Umbilical cord (tissue), 2 donors: ENCODE results near the gene BRAT1. TPM values are rescaled to one million over a fixed set of nuclear protein-coding genes. Genes with fewer than 3 reads are reported as not detected.
A peak's percentile ranks its signal among the peaks of the same experiment; 100 is the strongest.

Experiments used
- DNase-seq: peaks from one replicate; pipeline ENCODE4 v3.0.0-alpha.2; 2015; ENCODE audit warnings: low spot score
- total RNA-seq: library from RNA; depleted of rRNA; stranded (reverse); fragments of >200 nt; gene quantifications from one replicate; pipeline ENCODE4 v1.2.3, GENCODE V29; 2014; ENCODE audit warnings: low replicate concordance; ENCODE audit not compliant: insufficient read depth

BRAT1 gene
- total RNA-seq, 1 donor from 2014 or later = 12.5 TPM

- DNase-seq = no peak
Measured at GRCh38 chr7:2585446-2585845, 30.1 kb upstream of the BRAT1 start.

GRCh38 chr7:2583798-2584580, 28.7 kb upstream of the BRAT1 start:
- no peak for DNase-seq

DNA sequence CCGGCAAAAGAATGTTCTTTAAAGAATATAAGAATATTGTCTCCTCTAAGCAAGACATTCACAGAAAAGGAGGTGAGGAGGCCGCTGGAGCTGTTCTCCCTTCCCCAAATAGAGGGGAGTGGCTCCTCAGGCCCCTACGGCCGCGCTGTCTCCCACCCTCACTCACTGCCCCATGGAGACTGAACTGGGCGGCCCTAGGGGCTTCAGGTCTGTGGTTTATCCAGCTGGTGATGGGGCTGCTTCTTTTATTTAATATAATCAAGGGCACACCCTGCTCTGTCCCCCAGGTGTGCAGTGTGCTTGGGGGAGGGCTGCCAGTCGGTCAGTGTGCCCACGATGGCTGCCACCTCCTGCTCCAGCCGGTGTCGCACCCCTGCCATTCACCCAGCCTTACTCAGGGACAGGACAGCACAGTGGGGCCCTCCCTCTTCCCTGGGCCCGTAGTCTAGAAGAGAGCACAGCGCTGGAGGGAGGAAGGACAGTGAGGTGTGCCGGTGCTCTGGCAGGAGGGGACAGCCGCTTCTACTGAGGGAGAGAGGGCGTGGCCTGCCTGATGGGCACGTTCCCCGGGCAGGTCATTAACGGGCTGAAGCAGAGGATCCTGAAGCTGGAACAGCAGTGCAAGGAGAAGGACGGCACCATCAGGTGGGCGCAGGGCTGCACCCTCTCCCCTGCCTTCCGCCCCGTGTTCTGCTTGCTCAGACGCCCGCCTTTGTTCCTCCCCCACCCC, 26.8 kb upstream of the BRAT1 start:
- no peak for DNase-seq

DNA sequence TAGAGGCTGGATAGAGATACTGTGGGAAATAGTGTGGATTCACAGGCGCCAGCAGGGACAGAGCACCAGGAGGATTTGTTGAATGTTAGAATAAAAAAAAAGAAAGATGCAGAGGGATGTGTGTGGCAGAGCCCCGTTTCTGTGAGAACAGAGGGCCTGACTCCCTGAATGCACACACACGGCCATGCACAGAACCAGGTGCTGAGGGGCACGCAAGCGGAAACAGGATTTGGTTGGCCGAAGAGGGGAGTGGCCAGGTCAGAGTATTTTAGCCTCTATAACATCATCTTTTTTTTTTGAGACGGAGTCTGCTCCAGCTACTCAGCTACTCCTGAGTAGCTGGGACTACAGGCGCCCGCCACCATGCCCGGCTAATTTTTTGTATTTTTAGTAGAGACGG, 25.3 kb upstream of the BRAT1 start:
- no peak for DNase-seq

GRCh38 chr7:2577914-2578680, 22.8 kb upstream of the BRAT1 start:
- DNase-seq = no peak

GRCh38 chr7:2576742-2577491, 21.6 kb upstream of the BRAT1 start:
- no peak for DNase-seq

GRCh38 chr7:2575733-2576340, 20.5 kb upstream of the BRAT1 start:
- no peak for DNase-seq

DNA sequence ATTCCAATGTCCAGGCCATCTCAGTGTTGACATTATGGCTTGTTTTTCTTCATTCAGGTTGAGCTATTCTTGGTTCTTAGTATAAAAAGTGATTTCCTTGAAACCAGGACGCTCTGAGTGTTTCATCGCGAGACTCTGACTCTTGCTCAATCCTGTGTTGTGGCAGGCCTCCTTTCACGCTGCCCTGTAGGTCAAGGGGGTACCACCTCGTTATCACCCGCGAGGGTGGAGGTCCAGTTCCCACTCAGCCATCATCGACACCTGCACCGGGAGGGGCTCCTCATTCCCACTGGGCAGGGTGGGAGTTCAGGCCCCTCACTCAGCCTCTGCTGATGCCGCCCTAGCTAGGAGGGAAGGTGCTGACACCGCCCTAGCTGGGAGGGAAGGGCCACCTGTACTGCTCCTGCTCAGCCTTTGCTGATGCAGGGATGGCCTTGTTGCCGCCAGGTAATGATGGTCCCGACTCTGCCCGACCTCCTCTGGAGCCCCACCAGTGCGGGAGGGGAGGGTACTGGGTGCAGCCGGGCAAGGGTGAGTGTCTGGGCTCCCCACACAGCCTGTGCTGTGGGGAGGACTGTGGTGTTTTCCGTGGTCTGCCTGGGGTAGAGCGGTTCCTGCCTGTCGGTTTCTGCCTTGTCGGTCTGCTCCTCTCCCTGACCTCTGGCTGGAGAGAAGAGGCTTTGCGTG, 19.9 kb upstream of the BRAT1 start:
- DNase-seq = no peak

- DNase-seq = no peak
Measured at GRCh38 chr7:2573761-2574160, 18.4 kb upstream of the BRAT1 start.

- DNase-seq = no peak
Measured at GRCh38 chr7:2572101-2572842, 16.9 kb upstream of the BRAT1 start.

DNA sequence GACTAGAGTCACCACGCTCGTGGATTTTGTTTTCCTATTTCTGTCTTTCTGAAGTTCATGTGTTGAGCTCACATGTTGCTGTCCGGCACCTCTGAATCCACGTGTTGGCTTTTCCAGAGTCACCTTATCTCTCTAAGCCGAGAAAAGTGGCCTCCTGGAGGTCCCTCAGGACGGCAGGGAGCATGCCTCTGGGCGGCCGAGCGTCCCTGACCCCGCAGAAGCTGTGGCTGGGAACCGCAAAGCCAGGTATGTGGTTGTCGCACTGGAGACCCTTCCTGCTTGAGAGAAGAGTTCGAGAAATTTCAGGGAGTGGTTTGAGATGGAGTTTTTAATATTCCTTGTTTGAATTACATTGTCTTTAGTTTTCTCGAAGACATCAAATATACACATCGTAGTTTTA, 16.1 kb upstream of the BRAT1 start:
- DNase-seq = no peak

GRCh38 chr7:2570021-2570420, 14.7 kb upstream of the BRAT1 start:
- DNase-seq = no peak

DNA sequence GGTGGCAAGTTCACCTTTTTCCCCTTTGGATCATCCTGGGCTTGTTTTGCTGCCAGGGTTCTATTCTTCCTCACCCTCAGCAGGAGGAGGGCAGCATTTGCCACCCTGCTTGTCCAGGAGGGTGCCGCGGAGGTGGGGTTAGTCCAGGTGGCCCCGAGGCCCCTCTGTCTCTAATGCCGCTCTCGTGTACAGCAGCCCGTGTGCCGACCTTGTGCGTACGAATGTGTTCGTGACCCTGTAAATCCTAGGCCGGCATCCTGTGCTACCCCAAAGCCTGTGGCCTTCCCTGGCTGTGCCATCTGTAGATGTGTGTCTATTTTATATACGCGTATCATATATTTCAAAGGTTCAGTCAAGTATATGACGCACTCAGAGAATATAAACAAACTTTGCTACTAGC, 14.1 kb upstream of the BRAT1 start:
- DNase-seq = no peak

- DNase-seq = no peak
Measured at GRCh38 chr7:2568521-2569223, 13.3 kb upstream of the BRAT1 start.

DNA sequence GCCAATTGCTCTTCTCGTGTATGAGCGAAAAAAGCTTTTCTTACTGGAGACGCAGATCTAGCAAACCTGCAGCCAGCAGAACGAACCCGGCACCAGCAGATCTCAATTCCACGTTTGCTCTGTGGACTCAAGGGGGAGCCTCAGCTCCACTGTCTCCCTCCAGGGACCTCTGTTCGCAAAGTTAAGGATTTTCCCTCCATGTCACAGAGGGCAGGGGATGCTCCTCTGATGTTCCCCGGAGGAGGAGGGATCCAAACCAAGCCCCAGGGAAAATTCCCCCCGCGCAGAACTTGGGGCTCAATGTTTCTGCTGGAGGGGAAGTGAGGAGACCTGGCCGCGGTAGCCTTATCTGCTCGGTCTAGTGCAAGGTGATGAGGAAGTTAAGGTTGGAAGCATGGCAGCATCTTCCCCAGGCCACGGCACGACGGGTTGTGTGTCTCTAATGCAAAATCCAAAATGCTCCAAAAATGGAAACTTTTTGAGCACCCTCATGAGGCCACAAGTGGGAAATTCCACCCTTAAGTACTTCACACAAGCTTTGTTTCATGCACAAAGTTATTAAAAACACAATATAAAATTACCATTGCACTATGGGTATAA, 12.5 kb upstream of the BRAT1 start:
- DNase-seq = peak; percentile 69

GRCh38 chr7:2566890-2567678, 11.8 kb upstream of the BRAT1 start:
- DNase-seq = no peak

DNA sequence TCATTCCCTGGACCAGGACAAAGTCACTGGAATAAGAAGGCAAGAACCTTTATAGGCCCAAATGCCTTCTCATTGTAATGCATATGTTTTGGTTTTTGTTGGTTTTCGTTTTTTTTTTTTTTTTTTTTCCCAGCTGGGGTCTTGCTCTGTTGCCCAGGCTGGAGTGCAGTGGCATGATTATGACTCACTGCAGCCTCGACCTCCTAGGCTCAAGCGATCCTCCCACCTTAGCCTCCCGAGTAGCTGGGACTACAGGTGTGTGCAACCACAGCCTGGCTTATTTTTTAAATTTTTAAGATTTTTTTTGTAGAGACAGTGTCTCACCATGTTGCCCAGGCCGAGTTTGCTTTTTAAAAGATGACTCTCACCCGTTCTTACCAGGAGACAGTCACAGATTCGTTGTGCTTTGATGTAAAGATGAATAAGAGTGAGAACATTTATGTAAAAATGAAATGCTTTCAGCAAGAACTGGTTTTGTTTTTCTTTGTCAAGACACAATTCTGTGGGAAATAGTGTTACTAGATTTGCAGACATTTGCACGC, 11.1 kb upstream of the BRAT1 start:
- no peak for DNase-seq
